OCI-LY7 (cell line): ENCODE data around the gene RMI2. TPM values are rescaled to one million over a fixed set of nuclear protein-coding genes. Genes with fewer than 3 reads are reported as not detected.

Experiments
- BruUV-seq: library from RNA; stranded (reverse); fragments of 400-500 nt; replicated peaks from 2 replicates; lab custom pipeline; 2021; lab: Mats Ljungman, UMichigan
- CTCF ChIA-PET: fragments of 300-600 bp; sonication (Branson Sonifier 250); formaldehyde crosslinking; loops from one replicate; lab custom pipeline; 2022; ENCODE audit warnings: antibody characterized with exemption; ENCODE audit not compliant: unreplicated experiment; lab: Charles Lee
- POLR2A ChIA-PET: fragments of 300-600 bp; sonication (Branson Sonifier 250); formaldehyde crosslinking; loops from one replicate; lab custom pipeline; 2022; ENCODE audit warnings: antibody characterized with exemption; lab: Charles Lee
- DNase-seq: peaks from one replicate; pipeline ENCODE4 v3.0.0-alpha.2; 2015; ENCODE audit warnings: low spot score
- H2AFZ ChIP-seq: fragments of 200-600 bp; sonication (generic), shearing (Covaris generic); 2 replicates; pipeline ENCODE4 v1.6.1; 2014; ENCODE audit warnings: mild to moderate bottlenecking, antibody characterized with exemption, low read length, moderate library complexity
- H3K27ac ChIP-seq: fragments of 200-600 bp; sonication (generic); 2 replicates; pipeline ENCODE4 v1.5.1; 2014; ENCODE audit warnings: mixed run types, low read depth, mild to moderate bottlenecking, moderate library complexity, low read length, inconsistent platforms; ENCODE audit not compliant: poor library complexity, severe bottlenecking
- H3K36me3 ChIP-seq: fragments of 200-600 bp; sonication (generic); 2 replicates; pipeline ENCODE4 v1.6.1; 2014; ENCODE audit warnings: mild to moderate bottlenecking, antibody characterized with exemption, low read length, moderate library complexity, mixed read lengths; ENCODE audit not compliant: insufficient read depth
- H3K4me1 ChIP-seq: fragments of 200-600 bp; sonication (generic); 2 replicates; pipeline ENCODE4 v1.5.1; 2014; ENCODE audit warnings: mild to moderate bottlenecking, low read length; ENCODE audit not compliant: insufficient read depth, poor library complexity, severe bottlenecking
- H3K4me2 ChIP-seq: fragments of 200-600 bp; sonication (generic); 2 replicates; pipeline ENCODE4 v1.6.1; 2014; ENCODE audit warnings: mild to moderate bottlenecking, low read length
- H3K4me3 ChIP-seq: fragments of 200-600 bp; sonication (generic); 2 replicates; pipeline ENCODE4 v1.5.1; 2014; ENCODE audit warnings: mild to moderate bottlenecking, low read depth, low read length; ENCODE audit not compliant: poor library complexity, severe bottlenecking
- H3K79me2 ChIP-seq: fragments of 200-600 bp; sonication (generic); 2 replicates; pipeline ENCODE4 v1.6.1; 2016; ENCODE audit warnings: low read depth, mild to moderate bottlenecking, low read length, moderate library complexity, mixed read lengths; ENCODE audit not compliant: insufficient read depth
- H3K9me2 ChIP-seq: fragments of 200-600 bp; sonication (generic); 2 replicates; pipeline ENCODE4 v1.6.1; 2016; ENCODE audit warnings: mild to moderate bottlenecking, low read length, mixed read lengths; ENCODE audit not compliant: insufficient read depth
- H3K9me3 ChIP-seq: fragments of 200-600 bp; sonication (generic); 2 replicates; pipeline ENCODE4 v1.6.1; 2014; ENCODE audit warnings: mild to moderate bottlenecking, mixed run types, low read length, mixed read lengths
- H4K20me1 ChIP-seq: fragments of 200-600 bp; sonication (generic); 2 replicates; pipeline ENCODE4 v1.6.1; 2014; ENCODE audit warnings: mild to moderate bottlenecking, antibody characterized with exemption, low read length, moderate library complexity, mixed read lengths; ENCODE audit not compliant: insufficient read depth
- EZH2phosphoT487 ChIP-seq: fragments of 200-600 bp; sonication (generic); IDR thresholded peaks from 2 replicates; pipeline ENCODE4 v1.6.1; 2018; ENCODE audit warnings: low read depth, borderline replicate concordance, mild to moderate bottlenecking, mixed run types, antibody characterized with exemption, low read length, moderate library complexity, mixed read lengths
- intact Hi-C: fragments of 100-400 bp; cut with micrococcal nuclease; formaldehyde crosslinking; loops from one replicate; pipeline ENCODE4 v1.10.0; 2022; ENCODE audit not compliant: unreplicated experiment
- total RNA-seq, 2 experiments: library from RNA; depleted of rRNA in 1 of 2; stranded (reverse); fragments of >200 nt in 1 of 2; shearing (Covaris generic) in 1 of 2; gene quantifications; 2 replicates each; pipeline ENCODE4 v1.2.3, GENCODE V29; 2014 to 2022
- TF ChIP-seq, protein P1 (sequence below): fragments of 200-600 bp; sonication (generic); conservative IDR thresholded peaks from 2 replicates; pipeline ENCODE4 v1.5.1; 2014; ENCODE audit warnings: mild to moderate bottlenecking, antibody characterized with exemption, low read length, moderate library complexity, mixed read lengths

The RMI2 gene
- total RNA-seq, 2 experiments from 2014 or later = 84.5 to 126 TPM

DNA sequence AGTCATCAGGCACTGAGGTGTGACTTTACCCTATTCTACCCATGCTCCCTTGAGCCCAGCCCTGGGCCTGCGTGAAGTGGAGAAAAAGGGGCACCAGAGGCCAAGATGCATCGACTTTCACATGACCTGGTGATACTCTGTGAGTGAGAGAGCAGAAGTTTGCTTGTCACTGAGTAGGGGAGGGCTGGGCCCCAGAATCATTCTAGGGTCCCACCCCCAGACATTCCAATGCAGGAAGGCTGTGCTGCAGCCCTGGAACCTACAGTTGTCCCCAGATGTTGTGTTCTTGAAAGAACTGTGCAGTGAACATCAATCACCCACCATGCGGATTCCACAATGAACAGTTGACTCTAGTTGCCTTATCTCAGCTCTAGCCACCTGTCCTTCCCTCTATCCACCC lies 6.2 kb upstream of the RMI2 start:
- no peak overlapping the region for H3K4me3 ChIP-seq
- no peak overlapping the region for H3K4me2 ChIP-seq
- no peaks in the 10 kb centered on the region for H3K79me2 ChIP-seq
- no peak overlapping the region for H2AFZ ChIP-seq
- BruUV-seq = no TSS peak
- no peaks in the 10 kb centered on the region for H4K20me1 ChIP-seq
- no peak overlapping the region for H3K27ac ChIP-seq
- no peak for DNase-seq
- POLR2A ChIA-PET = no interaction called here
- no peak for TF ChIP-seq EZH2phosphoT487
- no peaks in the 10 kb centered on the region for H3K36me3 ChIP-seq
- CTCF ChIA-PET = no interaction called here
- peaks cover 43% of the 10 kb centered on the region for H3K4me1 ChIP-seq
- H3K9me3 ChIP-seq = no peaks in the 10 kb centered on the region; the same call in 1 of the 2 replicates
- intact Hi-C loops = no loop called here
- no peaks in the 10 kb centered on the region for H3K9me2 ChIP-seq

DNA sequence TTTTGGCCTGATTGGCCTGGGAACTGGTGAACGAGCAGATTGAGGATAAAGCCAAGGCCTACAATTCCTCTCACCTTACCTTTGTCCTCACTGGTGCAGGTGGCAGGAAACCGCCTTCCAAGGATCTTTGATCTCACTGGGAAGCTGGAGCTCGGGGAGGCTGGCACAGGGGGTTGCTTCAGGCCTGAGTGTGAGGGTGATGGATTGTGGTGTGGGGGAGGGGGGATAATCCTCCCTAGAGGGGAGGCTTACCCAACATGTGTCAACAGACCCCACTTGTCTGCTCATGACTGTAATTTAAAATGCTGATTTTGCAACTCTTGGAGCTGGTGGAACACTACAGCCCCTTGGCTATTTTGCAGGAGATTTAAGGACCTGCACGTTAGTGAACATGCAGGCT lies 4.5 kb upstream of the RMI2 start:
- Histone ChIP-seq H3K27ac (no peak overlapping the region), H4K20me1 (no peaks in the 10 kb centered on the region), H3K36me3 (no peaks in the 10 kb centered on the region), H3K79me2 (peaks cover 11% of the 10 kb centered on the region), H3K4me2 (no peak overlapping the region), H3K9me3 (no peaks in the 10 kb centered on the region), H3K9me2 (no peaks in the 10 kb centered on the region), H3K4me1 (peaks cover 48% of the 10 kb centered on the region), H3K4me3 (no peak overlapping the region), H2AFZ (no peak overlapping the region)
- ChIA-PET POLR2A (interaction anchor here (1.2 kb wide), 1 partner anchor 13 kb away, joined by 3 read pairs; no protein-coding TSS in a partner anchor), CTCF (no interaction called here)
- no peak for TF ChIP-seq EZH2phosphoT487
- TF ChIP-seq, protein P1, sequence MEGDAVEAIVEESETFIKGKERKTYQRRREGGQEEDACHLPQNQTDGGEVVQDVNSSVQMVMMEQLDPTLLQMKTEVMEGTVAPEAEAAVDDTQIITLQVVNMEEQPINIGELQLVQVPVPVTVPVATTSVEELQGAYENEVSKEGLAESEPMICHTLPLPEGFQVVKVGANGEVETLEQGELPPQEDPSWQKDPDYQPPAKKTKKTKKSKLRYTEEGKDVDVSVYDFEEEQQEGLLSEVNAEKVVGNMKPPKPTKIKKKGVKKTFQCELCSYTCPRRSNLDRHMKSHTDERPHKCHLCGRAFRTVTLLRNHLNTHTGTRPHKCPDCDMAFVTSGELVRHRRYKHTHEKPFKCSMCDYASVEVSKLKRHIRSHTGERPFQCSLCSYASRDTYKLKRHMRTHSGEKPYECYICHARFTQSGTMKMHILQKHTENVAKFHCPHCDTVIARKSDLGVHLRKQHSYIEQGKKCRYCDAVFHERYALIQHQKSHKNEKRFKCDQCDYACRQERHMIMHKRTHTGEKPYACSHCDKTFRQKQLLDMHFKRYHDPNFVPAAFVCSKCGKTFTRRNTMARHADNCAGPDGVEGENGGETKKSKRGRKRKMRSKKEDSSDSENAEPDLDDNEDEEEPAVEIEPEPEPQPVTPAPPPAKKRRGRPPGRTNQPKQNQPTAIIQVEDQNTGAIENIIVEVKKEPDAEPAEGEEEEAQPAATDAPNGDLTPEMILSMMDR = no peak
- intact Hi-C loops = no loop called here
- BruUV-seq = no TSS peak
- DNase-seq = no peak

DNA sequence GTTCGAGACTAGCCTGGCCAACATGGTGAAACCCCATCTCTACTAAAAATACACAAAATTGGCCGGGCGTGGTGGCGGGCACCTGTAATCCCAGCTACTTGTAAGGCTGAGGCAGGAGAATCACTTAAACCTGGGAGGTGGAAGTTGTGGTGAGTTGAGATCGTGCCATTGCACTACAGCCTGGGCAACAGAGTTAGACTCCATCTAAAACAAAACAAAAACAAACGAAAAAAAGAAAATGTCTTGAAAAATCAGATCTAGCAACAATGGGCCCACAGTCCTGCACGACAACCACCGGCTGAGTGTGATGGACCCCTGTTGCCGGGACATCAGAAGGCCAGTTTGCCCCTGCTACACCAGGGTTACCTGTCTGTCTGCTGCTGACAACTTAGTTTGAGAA lies 3.9 kb upstream of the RMI2 start:
- Histone ChIP-seq H3K9me3 (no peaks in the 10 kb centered on the region), H3K4me3 (no peak overlapping the region), H3K9me2 (no peaks in the 10 kb centered on the region), H3K79me2 (peaks cover 18% of the 10 kb centered on the region), H3K27ac (no peak overlapping the region), H2AFZ (no peak overlapping the region), H3K4me2 (no peak overlapping the region), H3K4me1 (peaks cover 51% of the 10 kb centered on the region), H3K36me3 (peaks cover under 1% of the 10 kb centered on the region; the same call in 1 of the 2 replicates), H4K20me1 (no peaks in the 10 kb centered on the region)
- ChIA-PET CTCF (no interaction called here), POLR2A (interaction anchor here (1.2 kb wide), 1 partner anchor 12 kb away, joined by 3 read pairs; no protein-coding TSS in a partner anchor)
- TF ChIP-seq, protein P1 = no peak
- TF ChIP-seq EZH2phosphoT487 = no peak
- BruUV-seq = no TSS peak
- DNase-seq = no peak
- intact Hi-C loops = no loop called here
